SK-N-MC (cell line): ENCODE measurements around the gene CYP26A1.

Source experiments
- EZH2 ChIP-seq: fragments of 200-600 bp; sonication (generic); IDR thresholded peaks from one replicate; pipeline ENCODE4 v1.6.1; 2017; ENCODE audit warnings: antibody characterized with exemption
- FOXP2 ChIP-seq: optimal IDR thresholded peaks from 2 replicates; pipeline ENCODE3; 2011; ENCODE audit warnings: mild to moderate bottlenecking, moderate library complexity; ENCODE audit not compliant: insufficient read depth; ENCODE audit errors: extremely low read length, control extremely low read depth
- POLR2AphosphoS5 ChIP-seq: IDR thresholded peaks from 2 replicates; pipeline ENCODE4 v1.6.1; 2012; ENCODE audit warnings: mild to moderate bottlenecking, low read depth, low read length, borderline replicate concordance

DNA sequence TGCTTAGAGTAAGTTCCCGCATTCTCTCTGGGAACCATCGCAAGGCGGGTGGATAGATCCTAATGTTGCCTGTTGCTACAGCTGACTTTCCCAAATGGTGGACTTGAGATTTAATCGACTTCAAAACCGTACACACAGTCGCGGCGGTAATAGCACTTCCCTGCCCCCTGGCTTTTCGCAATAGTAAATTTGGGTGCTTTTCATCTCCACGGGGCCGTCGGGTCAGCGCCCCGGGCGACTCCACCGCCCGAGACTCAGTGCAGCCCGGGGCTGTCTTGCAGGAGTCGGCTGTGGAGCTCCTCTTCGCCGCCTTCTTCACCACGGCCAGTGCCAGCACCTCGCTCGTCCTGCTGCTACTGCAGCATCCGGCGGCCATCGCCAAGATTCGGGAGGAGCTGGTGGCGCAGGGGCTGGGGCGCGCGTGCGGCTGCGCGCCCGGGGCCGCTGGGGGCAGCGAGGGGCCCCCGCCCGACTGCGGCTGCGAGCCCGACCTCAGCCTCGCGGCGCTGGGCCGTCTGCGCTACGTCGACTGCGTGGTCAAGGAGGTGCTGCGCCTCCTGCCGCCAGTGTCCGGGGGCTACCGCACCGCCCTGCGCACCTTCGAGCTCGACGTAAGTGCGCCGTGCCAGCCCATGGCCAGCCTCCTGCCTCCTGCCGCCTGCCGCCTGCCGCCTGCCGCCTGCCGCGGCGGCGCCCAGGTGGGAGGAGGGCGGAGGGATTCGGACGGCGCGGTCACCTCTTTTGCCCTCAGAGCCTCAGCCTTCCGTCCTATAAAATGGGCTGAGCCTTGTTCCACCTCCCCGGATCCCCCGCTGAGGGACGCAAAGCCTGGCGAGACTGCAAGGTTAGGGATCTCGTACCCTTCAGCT lies 7.8 kb upstream of the CYP26A1 start:
- no peak for TF ChIP-seq POLR2AphosphoS5
- TF ChIP-seq EZH2, result no peak
- TF ChIP-seq FOXP2, result no peak
